Tibial nerve (tissue), 4 donors: Measurements from ENCODE around the gene TP53AIP1. TPM values are rescaled to one million over a fixed set of nuclear protein-coding genes. Genes with fewer than 3 reads are reported as not detected.

Experiments used
- DNase-seq, 2 donors: peaks; one replicate each; pipeline ENCODE4 v3.0.0-alpha.2; 2019; ENCODE audit warnings: low spot score in 2 of 2
- H3K27ac ChIP-seq, 4 donors: fragments of 200-600 bp; sonication (generic) in 3 of 4; one replicate each; pipeline ENCODE4 v1.5.1; 2017 to 2019; ENCODE audit warnings: mild to moderate bottlenecking in 1 of 4
- H3K27me3 ChIP-seq, 2 donors: fragments of 200-600 bp; sonication (generic) in 1 of 2; one replicate each; pipeline versions ENCODE4 v1.5.1 to v1.6.0; 2017 to 2019
- H3K36me3 ChIP-seq, 3 donors: fragments of 200-600 bp; sonication (generic); one replicate each; pipeline ENCODE4 v1.5.1; 2018 to 2019
- H3K4me1 ChIP-seq, 4 donors: fragments of 200-600 bp; sonication (generic) in 3 of 4; one replicate each; pipeline ENCODE4 v1.5.1; 2017 to 2019
- H3K4me3 ChIP-seq, 4 donors: fragments of 200-600 bp; sonication (generic) in 3 of 4; one replicate each; pipeline ENCODE4 v1.5.1; 2017 to 2019; ENCODE audit warnings: mild to moderate bottlenecking in 1 of 4, moderate library complexity in 1 of 4
- H3K9me3 ChIP-seq, 4 donors: fragments of 200-600 bp; sonication (generic) in 3 of 4; one replicate each; pipeline ENCODE4 v1.5.1; 2017 to 2019
- CTCF ChIP-seq, 5 experiments: fragments of 200-600 bp in 3 of 5; fragments of 450-650 bp in 2 of 5; sonication (generic) in 3 of 5; IDR thresholded peaks; one replicate each; pipeline ENCODE4 v1.5.1; 2016 to 2019; ENCODE audit warnings: antibody characterized with exemption in 5 of 5, mild to moderate bottlenecking in 3 of 5, moderate library complexity in 2 of 5
- EP300 ChIP-seq, 2 donors: sonication (generic); formaldehyde crosslinking; IDR thresholded peaks; one replicate each; pipeline ENCODE4 v1.6.1; 2017; ENCODE audit warnings: antibody characterized with exemption in 2 of 2, mild to moderate bottlenecking in 1 of 2
- POLR2A ChIP-seq, 2 donors: fragments of 450-650 bp; IDR thresholded peaks; one replicate each; pipeline ENCODE4 v1.6.1; 2017; ENCODE audit warnings: antibody characterized with exemption in 2 of 2, mild to moderate bottlenecking in 2 of 2, moderate library complexity in 2 of 2
- WGBS, 2 donors: methylation state at CpG; one replicate each; pipeline ENCODE4 v1.1.5; 2018; 5-methylcytosine and 5-hydroxymethylcytosine counted together
- total RNA-seq, 4 donors: library from RNA; depleted of rRNA; stranded (reverse); fragments of >200 nt; gene quantifications; one replicate each; pipeline ENCODE4 v1.1.0, GENCODE V29; 2016

TP53AIP1 gene
- total RNA-seq, 4 donors from 2014 or later, result not detected

- no peaks in the 10 kb centered on the region for H3K9me3 ChIP-seq
- H3K36me3 ChIP-seq, result no peaks in the 10 kb centered on the region
- DNase-seq, result no peak
- H3K27me3 ChIP-seq, result no peaks in the 10 kb centered on the region
- no peak overlapping the region for H3K4me3 ChIP-seq
- no peaks in the 10 kb centered on the region for H3K4me1 ChIP-seq
- TF ChIP-seq POLR2A (IDR thresholded peaks at IDR 0.05), result no peak
- no peak for TF ChIP-seq CTCF (IDR thresholded peaks at IDR 0.05)
- TF ChIP-seq EP300 (IDR thresholded peaks at IDR 0.05), result no peak
- WGBS, 2 donors, result 68% methylated on average over 11 of the region's 11 CpGs
- no peak overlapping the region for H3K27ac ChIP-seq
These were observed 15.6 kb downstream of the TP53AIP1 start for GRCh38 chr11:128927108-128927461.

GRCh38 chr11:128926437-128927107 is 16.1 kb downstream of the TP53AIP1 start:
- DNase-seq, result no peak

GRCh38 chr11:128926000-128926399 is 16.7 kb downstream of the TP53AIP1 start:
- H3K4me1 ChIP-seq, result no peaks in the 10 kb centered on the region
- H3K27ac ChIP-seq, result no peak overlapping the region
- no peaks in the 10 kb centered on the region for H3K9me3 ChIP-seq
- DNase-seq, result no peak
- H3K4me3 ChIP-seq, result no peak overlapping the region
- TF ChIP-seq EP300 (IDR thresholded peaks at IDR 0.05) (no peak), CTCF (IDR thresholded peaks at IDR 0.05) (no peak), POLR2A (IDR thresholded peaks at IDR 0.05) (no peak)
- no peaks in the 10 kb centered on the region for H3K27me3 ChIP-seq
- H3K36me3 ChIP-seq, result no peaks in the 10 kb centered on the region
- 54 to 62% methylated on average over 3 of the region's 3 CpGs for WGBS, 2 donors

More at GRCh38 chr11:128926437-128927107, 16.1 kb downstream of the TP53AIP1 start:
- 74 to 78% methylated on average over 17 of the region's 17 CpGs for WGBS, 2 donors
- TF ChIP-seq CTCF (IDR thresholded peaks at IDR 0.05) (no peak), POLR2A (IDR thresholded peaks at IDR 0.05) (no peak), EP300 (IDR thresholded peaks at IDR 0.05) (no peak)
- H3K36me3 ChIP-seq, result no peaks in the 10 kb centered on the region
- no peaks in the 10 kb centered on the region for H3K9me3 ChIP-seq
- no peaks in the 10 kb centered on the region for H3K27me3 ChIP-seq
- no peaks in the 10 kb centered on the region for H3K4me1 ChIP-seq
- no peak overlapping the region for H3K27ac ChIP-seq
- H3K4me3 ChIP-seq, result no peak overlapping the region

- Histone ChIP-seq H3K27ac (no peak overlapping the region), H3K4me3 (no peak overlapping the region), H3K36me3 (no peaks in the 10 kb centered on the region), H3K4me1 (no peaks in the 10 kb centered on the region), H3K9me3 (no peaks in the 10 kb centered on the region), H3K27me3 (no peaks in the 10 kb centered on the region)
- 51 to 63% methylated on average over 2 of the region's 2 CpGs for WGBS, 2 donors
- TF ChIP-seq EP300 (IDR thresholded peaks at IDR 0.05) (no peak), CTCF (IDR thresholded peaks at IDR 0.05) (no peak), POLR2A (IDR thresholded peaks at IDR 0.05) (no peak)
- DNase-seq, result no peak
These were observed 17.4 kb downstream of the TP53AIP1 start for GRCh38 chr11:128925250-128925600.

GRCh38 chr11:128924510-128925249 is 18.0 kb downstream of the TP53AIP1 start:
- TF ChIP-seq CTCF (IDR thresholded peaks at IDR 0.05) (no peak), EP300 (IDR thresholded peaks at IDR 0.05) (no peak), POLR2A (IDR thresholded peaks at IDR 0.05) (no peak)
- no peaks in the 10 kb centered on the region for H3K27me3 ChIP-seq
- H3K4me1 ChIP-seq, result no peaks in the 10 kb centered on the region
- H3K36me3 ChIP-seq, result no peaks in the 10 kb centered on the region
- H3K4me3 ChIP-seq, result no peak overlapping the region
- no peak overlapping the region for H3K27ac ChIP-seq
- WGBS, 2 donors, result 68 to 71% methylated on average over 16 of the region's 16 CpGs
- no peak for DNase-seq
- H3K9me3 ChIP-seq, result no peaks in the 10 kb centered on the region
